Neural cell (in vitro differentiated cells): ENCODE data around the gene PTPRK. TPM values are rescaled to one million over a fixed set of nuclear protein-coding genes. Genes with fewer than 3 reads are reported as not detected.

ENCODE experiments used
- H2AFZ ChIP-seq: fragments of 200-600, 300-800 bp; sonication (generic), shearing (Covaris generic); 2 replicates; pipeline ENCODE4 v1.6.0; 2014; ENCODE audit warnings: low read depth, mild to moderate bottlenecking, antibody characterized with exemption, low read length, moderate library complexity
- H3F3A ChIP-seq: fragments of 200-600 bp; shearing (Covaris generic); 2 replicates; pipeline ENCODE4 v1.6.1; 2016; ENCODE audit warnings: mild to moderate bottlenecking, moderate library complexity, mixed read lengths, antibody characterized with exemption, low read length; ENCODE audit not compliant: insufficient read depth, poor library complexity, severe bottlenecking
- H3K27ac ChIP-seq: fragments of 200-600, 300-800 bp; sonication (generic), shearing (Covaris generic); 2 replicates; pipeline ENCODE4 v1.5.1; 2014; ENCODE audit warnings: mild to moderate bottlenecking, low read length, moderate library complexity
- H3K27me3 ChIP-seq: fragments of 300-800, 200-600 bp; sonication (generic), shearing (Covaris generic); 2 replicates; pipeline ENCODE4 v1.6.0; 2014; ENCODE audit warnings: mild to moderate bottlenecking, low read depth, low read length, moderate library complexity; ENCODE audit not compliant: insufficient read depth
- H3K36me3 ChIP-seq: fragments of 300-800, 200-600 bp; sonication (generic), shearing (Covaris generic); 2 replicates; pipeline ENCODE4 v1.5.1; 2014; ENCODE audit warnings: mild to moderate bottlenecking, antibody characterized with exemption, low read length, moderate library complexity; ENCODE audit not compliant: insufficient read depth
- H3K4me2 ChIP-seq: fragments of 300-800, 200-600 bp; sonication (generic), shearing (Covaris generic); 2 replicates; pipeline ENCODE4 v1.6.0; 2014; ENCODE audit warnings: mild to moderate bottlenecking, low read length
- H3K4me3 ChIP-seq: fragments of 300-800, 200-600 bp; sonication (generic), shearing (Covaris generic); 2 replicates; pipeline ENCODE4 v1.5.1; 2014; ENCODE audit warnings: mild to moderate bottlenecking, low read length, moderate library complexity
- H3K79me2 ChIP-seq: fragments of 200-600 bp; shearing (Covaris generic); replicated peaks from 2 replicates; pipeline ENCODE4 v1.6.0; 2014; ENCODE audit warnings: mild to moderate bottlenecking, low read length, moderate library complexity; ENCODE audit not compliant: insufficient read depth
- H3K9ac ChIP-seq: fragments of 300-800, 200-600 bp; sonication (generic), shearing (Covaris generic); 2 replicates; pipeline ENCODE4 v1.6.1; 2016; ENCODE audit warnings: mild to moderate bottlenecking, low read length, mixed read lengths
- H3K9me2 ChIP-seq: fragments of 200-600 bp; shearing (Covaris generic); 2 replicates; pipeline ENCODE4 v1.6.1; 2016; ENCODE audit warnings: mild to moderate bottlenecking, low read length, mixed read lengths; ENCODE audit not compliant: insufficient read depth
- H3K9me3 ChIP-seq: fragments of 200-600, 300-800 bp; sonication (generic), shearing (Covaris generic); 2 replicates; pipeline ENCODE4 v1.6.1; 2016; ENCODE audit warnings: mild to moderate bottlenecking, mixed run types, low read length, moderate library complexity, mixed read lengths
- H4K20me1 ChIP-seq: fragments of 200-600 bp; shearing (Covaris generic); 2 replicates; pipeline ENCODE4 v1.6.1; 2016; ENCODE audit warnings: mild to moderate bottlenecking, mixed run types; ENCODE audit not compliant: insufficient read depth
- CTCF ChIP-seq: fragments of 450-650 bp; IDR thresholded peaks from 2 replicates; pipeline ENCODE4 v1.5.1; 2014; ENCODE audit warnings: antibody characterized with exemption, mild to moderate bottlenecking, moderate library complexity; ENCODE audit not compliant: poor library complexity, severe bottlenecking
- EP300 ChIP-seq: fragments of 450-650 bp; conservative IDR thresholded peaks from 2 replicates; pipeline ENCODE4 v1.6.1; 2014; ENCODE audit warnings: antibody characterized with exemption, mild to moderate bottlenecking, moderate library complexity; ENCODE audit not compliant: poor library complexity, severe bottlenecking
- EZH2 ChIP-seq: fragments of 200-600, 300-800 bp; shearing (Covaris generic), sonication (generic); IDR thresholded peaks from 2 replicates; pipeline ENCODE4 v1.6.1; 2014; ENCODE audit warnings: antibody characterized with exemption, low read length, borderline replicate concordance, mild to moderate bottlenecking; ENCODE audit not compliant: insufficient read depth, poor library complexity, severe bottlenecking
- MXI1 ChIP-seq: fragments of 450-650 bp; conservative IDR thresholded peaks from 2 replicates; pipeline ENCODE4 v1.6.1; 2014; ENCODE audit warnings: antibody characterized with exemption, mild to moderate bottlenecking; ENCODE audit not compliant: poor library complexity, severe bottlenecking
- POLR2AphosphoS5 ChIP-seq: IDR thresholded peaks from 2 replicates; pipeline ENCODE4 v1.6.1; 2012
- RAD21 ChIP-seq: fragments of 450-650 bp; conservative IDR thresholded peaks from 2 replicates; pipeline ENCODE4 v1.6.1; 2014; ENCODE audit warnings: antibody characterized with exemption, mild to moderate bottlenecking, moderate library complexity
- SMC3 ChIP-seq: fragments of 450-650 bp; conservative IDR thresholded peaks from 2 replicates; pipeline ENCODE4 v1.6.1; 2014; ENCODE audit warnings: antibody characterized with exemption, mild to moderate bottlenecking, moderate library complexity; ENCODE audit not compliant: poor library complexity
- TAF1 ChIP-seq: IDR thresholded peaks from 2 replicates; pipeline ENCODE4 v1.6.1; 2012; ENCODE audit warnings: low read depth
- polyA plus RNA-seq: library from polyadenylated mRNA; depleted of rRNA; stranded (reverse); fragments of >200 nt; gene quantifications from 2 replicates; pipeline ENCODE4 v1.2.3, GENCODE V29; 2014
- TF ChIP-seq, protein P1 (sequence below): IDR thresholded peaks from 2 replicates; pipeline ENCODE4 v1.6.1; 2012; ENCODE audit warnings: borderline replicate concordance

Gene PTPRK
- polyA plus RNA-seq, 1 donor from 2014 or later = 10.4 TPM

DNA sequence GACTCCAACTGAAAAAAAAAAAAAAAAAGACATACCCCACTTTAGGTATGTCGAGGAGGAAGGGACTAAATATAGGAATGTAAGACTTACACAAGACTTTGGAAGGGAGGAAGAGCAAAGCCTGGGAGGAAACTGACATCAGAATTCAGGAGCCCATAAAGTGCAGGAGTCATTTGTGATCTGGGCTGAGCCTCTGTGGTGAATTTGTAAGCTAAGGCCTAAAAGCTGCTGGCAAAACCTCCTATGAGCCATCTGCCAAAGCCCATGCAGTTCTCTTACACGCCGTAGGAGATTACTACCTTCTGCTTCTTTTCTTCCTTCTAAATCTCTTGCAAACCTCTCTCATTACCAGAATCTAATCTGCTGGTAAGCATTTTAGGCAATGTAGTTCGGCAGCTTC is 567.6 kb downstream of the PTPRK start:
- TF ChIP-seq, protein P1, sequence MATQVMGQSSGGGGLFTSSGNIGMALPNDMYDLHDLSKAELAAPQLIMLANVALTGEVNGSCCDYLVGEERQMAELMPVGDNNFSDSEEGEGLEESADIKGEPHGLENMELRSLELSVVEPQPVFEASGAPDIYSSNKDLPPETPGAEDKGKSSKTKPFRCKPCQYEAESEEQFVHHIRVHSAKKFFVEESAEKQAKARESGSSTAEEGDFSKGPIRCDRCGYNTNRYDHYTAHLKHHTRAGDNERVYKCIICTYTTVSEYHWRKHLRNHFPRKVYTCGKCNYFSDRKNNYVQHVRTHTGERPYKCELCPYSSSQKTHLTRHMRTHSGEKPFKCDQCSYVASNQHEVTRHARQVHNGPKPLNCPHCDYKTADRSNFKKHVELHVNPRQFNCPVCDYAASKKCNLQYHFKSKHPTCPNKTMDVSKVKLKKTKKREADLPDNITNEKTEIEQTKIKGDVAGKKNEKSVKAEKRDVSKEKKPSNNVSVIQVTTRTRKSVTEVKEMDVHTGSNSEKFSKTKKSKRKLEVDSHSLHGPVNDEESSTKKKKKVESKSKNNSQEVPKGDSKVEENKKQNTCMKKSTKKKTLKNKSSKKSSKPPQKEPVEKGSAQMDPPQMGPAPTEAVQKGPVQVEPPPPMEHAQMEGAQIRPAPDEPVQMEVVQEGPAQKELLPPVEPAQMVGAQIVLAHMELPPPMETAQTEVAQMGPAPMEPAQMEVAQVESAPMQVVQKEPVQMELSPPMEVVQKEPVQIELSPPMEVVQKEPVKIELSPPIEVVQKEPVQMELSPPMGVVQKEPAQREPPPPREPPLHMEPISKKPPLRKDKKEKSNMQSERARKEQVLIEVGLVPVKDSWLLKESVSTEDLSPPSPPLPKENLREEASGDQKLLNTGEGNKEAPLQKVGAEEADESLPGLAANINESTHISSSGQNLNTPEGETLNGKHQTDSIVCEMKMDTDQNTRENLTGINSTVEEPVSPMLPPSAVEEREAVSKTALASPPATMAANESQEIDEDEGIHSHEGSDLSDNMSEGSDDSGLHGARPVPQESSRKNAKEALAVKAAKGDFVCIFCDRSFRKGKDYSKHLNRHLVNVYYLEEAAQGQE = no peak
- no peak for TF ChIP-seq RAD21
- no peak for TF ChIP-seq EP300
- TF ChIP-seq TAF1 = no peak
- no peak for TF ChIP-seq MXI1
- no peak for TF ChIP-seq EZH2
- TF ChIP-seq POLR2AphosphoS5 = no peak
- no peak for TF ChIP-seq SMC3
- TF ChIP-seq CTCF = no peak
- Histone ChIP-seq H2AFZ (no peak overlapping the region), H3K9me2 (no peaks in the 10 kb centered on the region)

GRCh38 chr6:127952176-127952575 is 568.2 kb downstream of the PTPRK start:
- TF ChIP-seq POLR2AphosphoS5 (no peak), EP300 (no peak), MXI1 (no peak), CTCF (no peak), TAF1 (no peak), EZH2 (no peak), SMC3 (no peak), RAD21 (no peak)
- TF ChIP-seq, protein P1 = no peak
- no peak overlapping the region for H3K4me2 ChIP-seq
- H3K9me3 ChIP-seq = no peaks in the 10 kb centered on the region
- H4K20me1 ChIP-seq = no peaks in the 10 kb centered on the region
- H3F3A ChIP-seq = no peaks in the 10 kb centered on the region
- H3K27me3 ChIP-seq = no peaks in the 10 kb centered on the region
- no peak overlapping the region for H3K27ac ChIP-seq
- no peaks in the 10 kb centered on the region for H3K9me2 ChIP-seq
- H3K79me2 ChIP-seq = no peaks in the 10 kb centered on the region
- H3K36me3 ChIP-seq = no peaks in the 10 kb centered on the region
- no peak overlapping the region for H3K9ac ChIP-seq
- H3K4me3 ChIP-seq = no peak overlapping the region
- no peak overlapping the region for H2AFZ ChIP-seq

More for the DNA sequence above, 567.6 kb downstream of the PTPRK start:
- Histone ChIP-seq H3K27me3 (no peaks in the 10 kb centered on the region), H3K9me3 (no peaks in the 10 kb centered on the region), H3F3A (no peaks in the 10 kb centered on the region), H3K4me2 (no peak overlapping the region), H3K79me2 (no peaks in the 10 kb centered on the region), H3K36me3 (no peaks in the 10 kb centered on the region), H4K20me1 (no peaks in the 10 kb centered on the region), H3K9ac (no peak overlapping the region), H3K4me3 (no peak overlapping the region), H3K27ac (no peak overlapping the region)
